Endothelial cell of umbilical vein (primary cell): ENCODE measurements around the gene ZNF675. TPM values are rescaled to one million over a fixed set of nuclear protein-coding genes. Genes with fewer than 3 reads are reported as not detected.

Source experiments
- BruUV-seq: library from RNA; stranded (reverse); fragments of 400-500 nt; replicated peaks from 2 replicates; lab custom pipeline; 2021; lab: Mats Ljungman, UMichigan
- CTCF ChIA-PET: fragments of 300-600, 350-600 bp; sonication (Branson Sonifier 250); formaldehyde crosslinking; loops from one replicate; lab custom pipeline; 2021; ENCODE audit warnings: antibody characterized with exemption, inconsistent platforms; lab: Charles Lee
- POLR2A ChIA-PET: fragments of 300-600, 350-600 bp; sonication (Branson Sonifier 250); formaldehyde crosslinking; loops from one replicate; lab custom pipeline; 2021; ENCODE audit warnings: antibody characterized with exemption, inconsistent platforms; lab: Charles Lee
- DNase-seq: peaks from one replicate; pipeline ENCODE4 v3.0.0-alpha.2; 2011; ENCODE audit warnings: low read depth, low spot score
- FAIRE-seq: peaks from 2 replicates; lab custom pipeline; 2011; peaks lifted over from hg19 to GRCh38; lab: Jason Lieb, UNC
- H2AFZ ChIP-seq: 2 replicates; pipeline ENCODE4 v1.6.0; 2012; ENCODE audit warnings: low read depth, low read length, control low read depth, inconsistent platforms
- H3K27ac ChIP-seq: 2 replicates; pipeline ENCODE4 v1.5.1; 2011; ENCODE audit warnings: low read depth, mild to moderate bottlenecking, control low read depth, low read length, moderate library complexity; ENCODE audit not compliant: insufficient read depth
- H3K27me3 ChIP-seq, 2 experiments: 2 replicates each; pipeline versions ENCODE4 v1.6.0 to v1.6.1; 2011; ENCODE audit warnings: low read length in 2 of 2, mixed read lengths in 1 of 2; ENCODE audit not compliant: control insufficient read depth in 2 of 2, insufficient read depth in 2 of 2
- H3K36me3 ChIP-seq, 2 experiments: 2 replicates in 1 of 2; 3 replicates in 1 of 2; pipeline ENCODE4 v1.5.1; 2011; ENCODE audit warnings: low read length in 2 of 2, mild to moderate bottlenecking in 1 of 2, moderate library complexity in 1 of 2; ENCODE audit not compliant: control insufficient read depth in 2 of 2, insufficient read depth in 2 of 2; ENCODE audit errors: extremely low read depth in 1 of 2
- H3K4me1 ChIP-seq: 3 replicates; pipeline ENCODE4 v1.5.1; 2011; ENCODE audit warnings: mild to moderate bottlenecking, low read length; ENCODE audit not compliant: control insufficient read depth, insufficient read depth; ENCODE audit errors: extremely low read depth
- H3K4me2 ChIP-seq: 2 replicates; pipeline ENCODE4 v1.6.1; 2011; ENCODE audit warnings: low read length, control low read depth, mixed read lengths; ENCODE audit not compliant: insufficient read depth
- H3K4me3 ChIP-seq, 3 experiments: fragments of 200-600 bp in 1 of 3; sonication (generic), shearing (Covaris generic) in 1 of 3; replicated peaks in 1 of 3; 2 replicates each; pipeline ENCODE4 v1.5.1; 2011 to 2016; ENCODE audit warnings: control low read depth in 3 of 3, low read length in 3 of 3, mild to moderate bottlenecking in 2 of 3, inconsistent platforms in 1 of 3, low read depth in 1 of 3, moderate library complexity in 1 of 3; ENCODE audit not compliant: insufficient read depth in 1 of 3
- H3K79me2 ChIP-seq: 2 replicates; pipeline ENCODE4 v1.6.0; 2012; ENCODE audit warnings: low read length, inconsistent platforms; ENCODE audit not compliant: control insufficient read depth, insufficient read depth
- H3K9ac ChIP-seq: replicated peaks from 2 replicates; pipeline ENCODE3; 2011; ENCODE audit warnings: low read length, control low read depth; ENCODE audit not compliant: insufficient read depth; ENCODE audit errors: extremely low read depth
- H3K9me1 ChIP-seq: replicated peaks from 3 replicates; pipeline ENCODE4 v1.6.0; 2011; ENCODE audit warnings: mild to moderate bottlenecking, low read length; ENCODE audit not compliant: control insufficient read depth, insufficient read depth; ENCODE audit errors: extremely low read depth
- H3K9me3 ChIP-seq: replicated peaks from 2 replicates; pipeline ENCODE4 v1.5.1; 2012; ENCODE audit warnings: low read length, inconsistent platforms; ENCODE audit not compliant: control insufficient read depth, insufficient read depth
- H4K20me1 ChIP-seq: replicated peaks from 2 replicates; pipeline ENCODE3; 2011; ENCODE audit warnings: mild to moderate bottlenecking, low read length; ENCODE audit not compliant: control insufficient read depth, insufficient read depth; ENCODE audit errors: extremely low read depth
- CTCF ChIP-seq, 2 donors: IDR thresholded peaks; 1 replicate in 1 of 2; 2 replicates in 1 of 2; pipeline ENCODE4 v1.5.1; 2011; ENCODE audit warnings: low read length in 2 of 2, mild to moderate bottlenecking in 2 of 2, moderate library complexity in 2 of 2, control low read depth in 1 of 2, inconsistent platforms in 1 of 2, low read depth in 1 of 2; ENCODE audit not compliant: insufficient read depth in 1 of 2; ENCODE audit errors: extremely low read depth in 1 of 2
- EZH2 ChIP-seq: IDR thresholded peaks from 2 replicates; pipeline ENCODE4 v1.6.1; 2012; ENCODE audit warnings: borderline replicate concordance, low read depth, mild to moderate bottlenecking, moderate library complexity, low read length, inconsistent platforms; ENCODE audit not compliant: severe bottlenecking
- FOS ChIP-seq: IDR thresholded peaks from 2 replicates; pipeline ENCODE4 v1.6.1; 2011; ENCODE audit warnings: mild to moderate bottlenecking, low read length, moderate library complexity, borderline replicate concordance; ENCODE audit not compliant: insufficient read depth
- GATA2 ChIP-seq: IDR thresholded peaks from 2 replicates; pipeline ENCODE4 v1.7.0; 2011; ENCODE audit warnings: low read depth, mild to moderate bottlenecking, moderate library complexity, mixed read lengths, low read length; ENCODE audit not compliant: insufficient read length, insufficient read depth
- JUN ChIP-seq: IDR thresholded peaks from 2 replicates; pipeline ENCODE4 v1.6.1; 2011; ENCODE audit warnings: borderline replicate concordance, low read depth; ENCODE audit not compliant: insufficient read length, insufficient read depth
- MAX ChIP-seq: IDR thresholded peaks from 2 replicates; pipeline ENCODE4 v1.6.1; 2011; ENCODE audit not compliant: insufficient read depth, insufficient read length
- MYC ChIP-seq: IDR thresholded peaks from one replicate; pipeline ENCODE4 v1.6.1; 2011; ENCODE audit warnings: mild to moderate bottlenecking, low read depth, low read length
- POLR2A ChIP-seq: IDR thresholded peaks from 2 replicates; pipeline ENCODE4 v1.6.1; 2012; ENCODE audit warnings: low read depth, mild to moderate bottlenecking, control low read depth, low read length
- POLR2AphosphoS5 ChIP-seq: IDR thresholded peaks from 2 replicates; pipeline ENCODE4 v1.6.1; 2012; ENCODE audit warnings: low read depth, mild to moderate bottlenecking, control low read depth, low read length, moderate library complexity; ENCODE audit not compliant: insufficient read depth
- dilution Hi-C: fragments of 300-500 bp; cut with MboI; formaldehyde crosslinking; loops from one replicate; pipeline ENCODE4 v1.15.0; 2019; ENCODE audit warnings: low sequenced_read_pairs; ENCODE audit not compliant: extremely low pct_ligation_motif_present
- intact Hi-C: fragments of 100-400 bp; cut with micrococcal nuclease; formaldehyde crosslinking; loops from one replicate; pipeline ENCODE4 v1.10.0; 2022
- polyA plus RNA-seq, 4 experiments: library from polyadenylated mRNA; depleted of rRNA in 3 of 4; stranded (reverse) in 3 of 4; unstranded in 1 of 4; fragments of >200 nt; gene quantifications; 2 replicates each; pipeline versions ENCODE4 v1.2.1 to v1.2.3, GENCODE V29; 2011 to 2012; ENCODE audit warnings: missing spikeins in 1 of 4
- total RNA-seq: library from RNA; stranded (reverse); gene quantifications from 2 replicates; pipeline ENCODE4 v1.2.3, GENCODE V29; 2021

ZNF675 gene
- total and polyA plus RNA-seq, 2 donors (not counting 3 experiments of a cell fraction or from before 2014, with no cell fraction given) = 3.5 to 9.3 TPM

- no peaks in the 10 kb centered on the region for H3K27me3 ChIP-seq
- no peaks in the 10 kb centered on the region for H3K9me1 ChIP-seq
- TF ChIP-seq FOS (no peak), MAX (no peak), JUN (no peak), MYC (no peak), EZH2 (no peak), CTCF (IDR thresholded peaks at IDR 0.05; ENCODE audit: extremely low read depth in 1 of 2, insufficient read depth in 1 of 2, low read depth in 1 of 2, low read length in 2 of 2) (no peak), POLR2AphosphoS5 (no peak), POLR2A (no peak), GATA2 (no peak)
- peaks cover 2% of the 10 kb centered on the region for H3K9me3 ChIP-seq
- no peak overlapping the region for H3K27ac ChIP-seq
- dilution Hi-C loops (no loop called here), intact Hi-C loops (no loop called here)
- POLR2A ChIA-PET = no interaction called here
- DNase-seq = no peak
- CTCF ChIA-PET = no interaction called here
- H3K79me2 ChIP-seq = no peaks in the 10 kb centered on the region
- H3K9ac ChIP-seq = no peak overlapping the region
- no peak overlapping the region for H2AFZ ChIP-seq
- no peaks in the 10 kb centered on the region for H3K4me1 ChIP-seq
- no peak overlapping the region for H3K4me3 ChIP-seq
- H3K4me2 ChIP-seq = no peak overlapping the region
- no peaks in the 10 kb centered on the region for H4K20me1 ChIP-seq
- BruUV-seq = no TSS peak
- no peak for FAIRE-seq
- no peaks in the 10 kb centered on the region for H3K36me3 ChIP-seq
Measured at GRCh38 chr19:23718802-23719201, 31.8 kb upstream of the ZNF675 start.
